Neural progenitor cell (in vitro differentiated cells): ENCODE measurements around the gene SMYD3.

Experiments
- CTCF ChIP-seq: fragments of 200-600 bp; sonication (generic); IDR thresholded peaks from 2 replicates; pipeline ENCODE4 v1.5.1; 2017; ENCODE audit warnings: antibody characterized with exemption, mild to moderate bottlenecking
- EZH2 ChIP-seq: fragments of 200-600 bp; sonication (generic); IDR thresholded peaks from 2 replicates; pipeline ENCODE4 v1.6.1; 2017; ENCODE audit warnings: antibody characterized with exemption, mild to moderate bottlenecking, moderate library complexity

GRCh38 chr1:246544001-246544400 lies 36.9 kb upstream of the SMYD3 start:
- TF ChIP-seq CTCF (no peak), EZH2 (no peak)
